Measurements from ENCODE around the gene TNS1.

The TNS1 gene

GRCh38 chr2:217928324-217929181 is 74.2 kb downstream of the TNS1 start:
- peak; percentile 66 to 77 (median 66) for DNase-seq

- no peak for DNase-seq
Measured at GRCh38 chr2:217927601-217928323, 75.0 kb downstream of the TNS1 start.

GRCh38 chr2:217926801-217927200 is 76.0 kb downstream of the TNS1 start:
- DNase-seq, result no peak

- no peak for DNase-seq
Measured at GRCh38 chr2:217924346-217924901, 78.4 kb downstream of the TNS1 start.

GRCh38 chr2:217923007-217923686 is 79.6 kb downstream of the TNS1 start:
- no peak for DNase-seq

- DNase-seq, result no peak
Measured at GRCh38 chr2:217922101-217923006, 80.4 kb downstream of the TNS1 start.

GRCh38 chr2:217920879-217921603 is 81.8 kb downstream of the TNS1 start:
- DNase-seq, result no peak

GRCh38 chr2:217919781-217920351 is 82.9 kb downstream of the TNS1 start:
- no peak for DNase-seq

- DNase-seq, result no peak
Measured at GRCh38 chr2:217919204-217919603, 83.6 kb downstream of the TNS1 start.

GRCh38 chr2:217918308-217919024 is 84.3 kb downstream of the TNS1 start:
- DNase-seq, result no peak

GRCh38 chr2:217916504-217917254 is 86.1 kb downstream of the TNS1 start:
- DNase-seq, result no peak

GRCh38 chr2:217915706-217916105 is 87.1 kb downstream of the TNS1 start:
- DNase-seq, result no peak

GRCh38 chr2:217914878-217915277 is 87.9 kb downstream of the TNS1 start:
- no peak for DNase-seq

- DNase-seq, result no peak
Measured at GRCh38 chr2:217914078-217914477, 88.7 kb downstream of the TNS1 start.

GRCh38 chr2:217913436-217913835 is 89.4 kb downstream of the TNS1 start:
- peak; percentile 67 to 68 (median 68) for DNase-seq

- DNase-seq, result no peak
Measured at GRCh38 chr2:217912098-217913024, 90.4 kb downstream of the TNS1 start.

- peak; percentile 48 to 60 (median 59) for DNase-seq
Measured at GRCh38 chr2:217911283-217912097, 91.3 kb downstream of the TNS1 start.

GRCh38 chr2:217910875-217911212 is 92.0 kb downstream of the TNS1 start:
- DNase-seq, result no peak

Data from suppressor macrophage treated with lipopolysaccharide for 1 hour (primary cell).